ENCODE results near the gene ING3.

DNA sequence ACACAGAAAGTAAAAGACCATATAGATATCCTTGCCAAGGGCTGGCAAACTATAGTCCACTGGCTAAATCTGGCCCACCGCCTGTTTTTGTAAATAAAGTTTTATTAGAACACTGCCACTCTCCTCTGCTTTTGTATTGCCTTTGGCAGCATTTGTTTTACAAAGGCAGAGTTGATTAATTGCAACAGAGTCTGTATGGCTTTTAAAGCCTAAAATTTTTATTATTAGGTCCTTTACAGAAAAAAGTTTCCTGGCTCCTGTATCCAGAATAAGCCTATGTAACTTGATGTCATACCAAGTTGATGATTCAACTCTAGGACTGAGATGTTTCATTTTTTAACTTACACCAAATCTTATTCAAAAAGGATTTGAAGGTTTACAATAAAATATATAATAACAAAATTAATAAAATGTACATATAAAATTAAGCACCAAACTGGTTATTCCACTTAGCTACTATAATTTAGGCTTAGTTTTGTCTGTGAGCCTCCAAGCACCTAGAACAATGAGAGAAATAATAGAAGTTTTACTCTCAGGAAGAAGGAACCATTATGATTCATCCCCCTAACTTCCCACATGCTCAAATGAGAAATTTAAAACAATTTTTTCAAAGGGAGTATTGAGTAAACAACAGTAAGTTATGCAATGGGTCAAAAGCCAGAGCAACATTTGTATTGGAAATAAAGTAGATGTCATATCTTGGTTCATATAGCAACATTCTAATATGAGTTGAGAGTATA, 69.8 kb downstream of the ING3 start:
- TF ChIP-seq ETV6 (CRISPR knock-in tag; IDR thresholded peaks at IDR 0.05) (no peak), MAX (CRISPR knock-in tag; IDR thresholded peaks at IDR 0.05) (no peak), JUN (CRISPR knock-in tag; IDR thresholded peaks at IDR 0.05) (no peak), SP1 (CRISPR knock-in tag; conservative IDR thresholded peaks at IDR 0.05) (no peak)
- TF ChIP-seq, protein P1, sequence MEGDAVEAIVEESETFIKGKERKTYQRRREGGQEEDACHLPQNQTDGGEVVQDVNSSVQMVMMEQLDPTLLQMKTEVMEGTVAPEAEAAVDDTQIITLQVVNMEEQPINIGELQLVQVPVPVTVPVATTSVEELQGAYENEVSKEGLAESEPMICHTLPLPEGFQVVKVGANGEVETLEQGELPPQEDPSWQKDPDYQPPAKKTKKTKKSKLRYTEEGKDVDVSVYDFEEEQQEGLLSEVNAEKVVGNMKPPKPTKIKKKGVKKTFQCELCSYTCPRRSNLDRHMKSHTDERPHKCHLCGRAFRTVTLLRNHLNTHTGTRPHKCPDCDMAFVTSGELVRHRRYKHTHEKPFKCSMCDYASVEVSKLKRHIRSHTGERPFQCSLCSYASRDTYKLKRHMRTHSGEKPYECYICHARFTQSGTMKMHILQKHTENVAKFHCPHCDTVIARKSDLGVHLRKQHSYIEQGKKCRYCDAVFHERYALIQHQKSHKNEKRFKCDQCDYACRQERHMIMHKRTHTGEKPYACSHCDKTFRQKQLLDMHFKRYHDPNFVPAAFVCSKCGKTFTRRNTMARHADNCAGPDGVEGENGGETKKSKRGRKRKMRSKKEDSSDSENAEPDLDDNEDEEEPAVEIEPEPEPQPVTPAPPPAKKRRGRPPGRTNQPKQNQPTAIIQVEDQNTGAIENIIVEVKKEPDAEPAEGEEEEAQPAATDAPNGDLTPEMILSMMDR (IDR thresholded peaks at IDR 0.05): no peak
- TF ChIP-seq, protein P2, sequence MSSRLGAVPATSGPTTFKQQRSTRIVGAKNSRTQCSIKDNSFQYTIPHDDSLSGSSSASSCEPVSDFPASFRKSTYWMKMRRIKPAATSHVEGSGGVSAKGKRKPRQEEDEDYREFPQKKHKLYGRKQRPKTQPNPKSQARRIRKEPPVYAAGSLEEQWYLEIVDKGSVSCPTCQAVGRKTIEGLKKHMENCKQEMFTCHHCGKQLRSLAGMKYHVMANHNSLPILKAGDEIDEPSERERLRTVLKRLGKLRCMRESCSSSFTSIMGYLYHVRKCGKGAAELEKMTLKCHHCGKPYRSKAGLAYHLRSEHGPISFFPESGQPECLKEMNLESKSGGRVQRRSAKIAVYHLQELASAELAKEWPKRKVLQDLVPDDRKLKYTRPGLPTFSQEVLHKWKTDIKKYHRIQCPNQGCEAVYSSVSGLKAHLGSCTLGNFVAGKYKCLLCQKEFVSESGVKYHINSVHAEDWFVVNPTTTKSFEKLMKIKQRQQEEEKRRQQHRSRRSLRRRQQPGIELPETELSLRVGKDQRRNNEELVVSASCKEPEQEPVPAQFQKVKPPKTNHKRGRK (CRISPR knock-in tag; IDR thresholded peaks at IDR 0.05; ENCODE audit: borderline replicate concordance): no peak
